Thoracic aorta (tissue), 2 donors: ENCODE data around the gene UBAP1. TPM values are rescaled to one million over a fixed set of nuclear protein-coding genes. Genes with fewer than 3 reads are reported as not detected.

ENCODE experiments used
- ATAC-seq: fragments of 150-250 bp; one replicate; pipeline ENCODE4 v1.8.0; 2017; ENCODE audit warnings: low read depth; ENCODE audit not compliant: insufficient number of reproducible peaks, low FRiP score
- DNase-seq: peaks from one replicate; pipeline ENCODE4 v3.0.0-alpha.2; 2020; ENCODE audit warnings: low spot score
- H3K27ac ChIP-seq, 2 donors: fragments of 200-600 bp; sonication (generic); 1 replicate in 1 of 2; 2 replicates in 1 of 2; pipeline ENCODE4 v1.5.1; 2016; ENCODE audit warnings: mild to moderate bottlenecking in 2 of 2, moderate library complexity in 2 of 2
- H3K27me3 ChIP-seq: fragments of 200-600 bp; sonication (generic); replicated peaks from 2 replicates; pipeline ENCODE4 v1.6.0; 2016; ENCODE audit warnings: mild to moderate bottlenecking; ENCODE audit not compliant: insufficient read depth
- H3K36me3 ChIP-seq: fragments of 200-600 bp; sonication (generic); one replicate; pipeline ENCODE4 v1.5.1; 2016
- H3K4me1 ChIP-seq, 2 donors: fragments of 200-600 bp; sonication (generic); 1 replicate in 1 of 2; 2 replicates in 1 of 2; pipeline versions ENCODE4 v1.5.1 to v1.6.0; 2016; ENCODE audit warnings: low read depth in 2 of 2, mild to moderate bottlenecking in 1 of 2; ENCODE audit not compliant: control insufficient read depth in 1 of 2
- H3K4me3 ChIP-seq: fragments of 200-600 bp; sonication (generic); 2 replicates; pipeline ENCODE4 v1.5.1; 2016; ENCODE audit warnings: mild to moderate bottlenecking
- H3K9me3 ChIP-seq: fragments of 200-600 bp; sonication (generic); 2 replicates; pipeline ENCODE4 v1.5.1; 2016
- total RNA-seq, 2 donors: library from RNA; depleted of rRNA; stranded (reverse); fragments of >200 nt; gene quantifications; one replicate each; pipeline versions ENCODE4 v1.1.0 to v1.2.3, GENCODE V29; 2016
- TF ChIP-seq, protein P1 (sequence below): fragments of 200-600 bp; sonication (generic); IDR thresholded peaks from one replicate; pipeline ENCODE4 v1.5.1; 2019; ENCODE audit warnings: antibody characterized with exemption

The UBAP1 gene
- total RNA-seq, 2 donors from 2014 or later = 35.7 to 52.3 TPM

DNA sequence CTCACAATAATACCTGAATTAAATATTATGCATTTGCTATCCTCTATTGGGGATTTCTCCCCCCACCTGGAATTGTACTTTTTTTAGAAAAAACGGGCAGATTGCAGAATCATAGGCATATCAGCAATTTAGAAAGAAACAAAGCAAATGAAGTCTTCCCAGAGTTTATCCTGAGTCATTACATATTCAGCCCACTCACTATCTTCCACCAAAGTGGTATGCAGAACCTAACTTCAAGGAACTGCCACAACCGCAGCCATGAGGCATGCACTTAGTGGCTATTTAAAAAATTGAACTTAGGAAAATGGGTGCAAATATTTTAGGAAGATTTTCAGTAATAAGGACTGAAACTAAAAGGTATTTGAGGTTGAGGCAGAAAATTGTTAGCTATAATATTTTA is 48.6 kb downstream of the UBAP1 start:
- Histone ChIP-seq H3K9me3 (no peaks in the 10 kb centered on the region), H3K4me3 (no peak overlapping the region), H3K4me1 (peaks cover 2 to 16% of the 10 kb centered on the region in 2 donors), H3K36me3 (no peaks in the 10 kb centered on the region), H3K27me3 (no peaks in the 10 kb centered on the region), H3K27ac (no peak overlapping the region)
- DNase-seq (no peak), ATAC-seq (no peak)
- TF ChIP-seq, protein P1, sequence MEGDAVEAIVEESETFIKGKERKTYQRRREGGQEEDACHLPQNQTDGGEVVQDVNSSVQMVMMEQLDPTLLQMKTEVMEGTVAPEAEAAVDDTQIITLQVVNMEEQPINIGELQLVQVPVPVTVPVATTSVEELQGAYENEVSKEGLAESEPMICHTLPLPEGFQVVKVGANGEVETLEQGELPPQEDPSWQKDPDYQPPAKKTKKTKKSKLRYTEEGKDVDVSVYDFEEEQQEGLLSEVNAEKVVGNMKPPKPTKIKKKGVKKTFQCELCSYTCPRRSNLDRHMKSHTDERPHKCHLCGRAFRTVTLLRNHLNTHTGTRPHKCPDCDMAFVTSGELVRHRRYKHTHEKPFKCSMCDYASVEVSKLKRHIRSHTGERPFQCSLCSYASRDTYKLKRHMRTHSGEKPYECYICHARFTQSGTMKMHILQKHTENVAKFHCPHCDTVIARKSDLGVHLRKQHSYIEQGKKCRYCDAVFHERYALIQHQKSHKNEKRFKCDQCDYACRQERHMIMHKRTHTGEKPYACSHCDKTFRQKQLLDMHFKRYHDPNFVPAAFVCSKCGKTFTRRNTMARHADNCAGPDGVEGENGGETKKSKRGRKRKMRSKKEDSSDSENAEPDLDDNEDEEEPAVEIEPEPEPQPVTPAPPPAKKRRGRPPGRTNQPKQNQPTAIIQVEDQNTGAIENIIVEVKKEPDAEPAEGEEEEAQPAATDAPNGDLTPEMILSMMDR = no peak

DNA sequence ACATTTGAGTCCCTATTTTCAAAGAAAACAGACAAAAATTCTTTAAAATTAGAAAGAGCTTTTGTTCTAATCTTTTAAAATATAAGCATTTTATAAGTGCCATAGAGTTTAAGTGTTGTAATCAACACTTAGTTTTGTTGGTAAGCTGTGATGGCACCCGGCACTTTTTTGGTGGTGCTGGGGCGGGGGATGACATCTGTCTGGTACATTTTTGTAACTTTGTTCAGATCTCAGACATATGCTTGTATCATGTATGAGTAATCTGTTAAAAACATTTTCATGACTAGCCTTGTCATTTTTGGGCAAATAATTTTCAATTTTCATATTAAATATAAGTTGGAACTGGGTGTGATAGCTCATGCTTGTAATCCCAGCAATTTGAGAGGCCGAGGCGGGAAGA is 51.7 kb downstream of the UBAP1 start:
- ATAC-seq (no peak), DNase-seq (no peak)
- TF ChIP-seq, protein P1 = no peak
- Histone ChIP-seq H3K27me3 (no peaks in the 10 kb centered on the region), H3K27ac (no peak overlapping the region), H3K36me3 (no peaks in the 10 kb centered on the region), H3K9me3 (no peaks in the 10 kb centered on the region), H3K4me3 (no peak overlapping the region), H3K4me1 (no peaks in the 10 kb centered on the region)

- DNase-seq (no peak), ATAC-seq (no peak)
- Histone ChIP-seq H3K4me1 (no peaks in the 10 kb centered on the region), H3K27ac (no peak overlapping the region), H3K36me3 (peaks cover 3% of the 10 kb centered on the region), H3K27me3 (no peaks in the 10 kb centered on the region), H3K4me3 (no peak overlapping the region), H3K9me3 (no peaks in the 10 kb centered on the region)
- TF ChIP-seq, protein P1 = no peak
Observed at GRCh38 chr9:34232201-34232600, 53.4 kb downstream of the UBAP1 start.

DNA sequence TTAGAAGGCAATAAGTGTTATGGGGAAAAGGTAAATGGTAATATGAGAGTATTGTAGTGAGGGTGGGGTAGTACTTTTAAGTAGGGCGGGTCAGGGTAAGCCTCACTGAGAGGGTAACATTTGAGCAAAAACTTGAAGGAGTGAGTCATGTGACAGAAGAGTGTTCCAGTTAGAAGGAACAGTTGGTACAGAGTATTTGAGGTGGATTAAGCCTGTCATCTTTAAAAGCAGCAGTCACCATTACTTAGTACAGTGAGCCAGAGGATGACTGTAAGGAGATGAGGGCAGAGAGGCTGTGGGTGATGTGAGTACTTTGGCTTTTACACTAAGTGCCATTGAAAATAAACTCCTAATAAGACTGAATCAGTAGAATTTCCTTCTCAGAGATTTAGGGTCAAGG is 54.8 kb downstream of the UBAP1 start:
- no peak for DNase-seq
- no peaks in the 10 kb centered on the region for H3K27me3 ChIP-seq
- TF ChIP-seq, protein P1 = no peak
- no peak overlapping the region for H3K4me3 ChIP-seq
- no peak overlapping the region for H3K27ac ChIP-seq
- no peaks in the 10 kb centered on the region for H3K9me3 ChIP-seq
- H3K36me3 ChIP-seq = peaks cover 5% of the 10 kb centered on the region
- H3K4me1 ChIP-seq = no peaks in the 10 kb centered on the region
- ATAC-seq = no peak

- TF ChIP-seq, protein P1 = no peak
- DNase-seq (no peak), ATAC-seq (no peak)
- Histone ChIP-seq H3K36me3 (peaks cover 27% of the 10 kb centered on the region), H3K27me3 (no peaks in the 10 kb centered on the region), H3K4me1 (peaks cover 0 to 17% of the 10 kb centered on the region in 2 donors), H3K4me3 (no peak overlapping the region), H3K9me3 (no peaks in the 10 kb centered on the region), H3K27ac (no peak overlapping the region)
Observed at GRCh38 chr9:34237836-34238235, 59.0 kb downstream of the UBAP1 start.
